A673 (cell line): ENCODE results near the gene GRIA1. TPM values are rescaled to one million over a fixed set of nuclear protein-coding genes. Genes with fewer than 3 reads are reported as not detected.

Experiments used
- BruUV-seq: library from RNA; stranded (reverse); fragments of 400-500 nt; replicated peaks from 2 replicates; lab custom pipeline; 2021; lab: Mats Ljungman, UMichigan
- CTCF ChIA-PET: fragments of 300-600 bp; sonication (Branson Sonifier 250); formaldehyde crosslinking; loops from one replicate; lab custom pipeline; 2022; ENCODE audit warnings: antibody characterized with exemption; lab: Charles Lee
- POLR2A ChIA-PET: fragments of 300-600 bp; sonication (Branson Sonifier 250); formaldehyde crosslinking; loops from one replicate; lab custom pipeline; 2022; ENCODE audit warnings: antibody characterized with exemption; ENCODE audit not compliant: low non-redundant PET; lab: Charles Lee
- DNase-seq: peaks from one replicate; pipeline ENCODE4 v3.0.0-alpha.2; 2015; ENCODE audit warnings: low spot score
- H3K27ac ChIP-seq: fragments of 200-600 bp; sonication (generic); 2 replicates; pipeline ENCODE4 v1.5.1; 2016; ENCODE audit warnings: mixed run types, low read depth, mild to moderate bottlenecking, mixed read lengths, antibody characterized with exemption, low read length; ENCODE audit not compliant: poor library complexity, severe bottlenecking
- H3K27me3 ChIP-seq: fragments of 200-600 bp; sonication (generic); replicated peaks from 2 replicates; pipeline ENCODE4 v1.6.1; 2017; ENCODE audit warnings: mixed run types, low read depth, mild to moderate bottlenecking, mixed read lengths, antibody characterized with exemption, low read length; ENCODE audit not compliant: insufficient read depth, poor library complexity
- H3K36me3 ChIP-seq: fragments of 200-600 bp; sonication (generic); 2 replicates; pipeline ENCODE4 v1.6.1; 2016; ENCODE audit warnings: mixed run types, mild to moderate bottlenecking, mixed read lengths, antibody characterized with exemption, low read length; ENCODE audit not compliant: insufficient read depth, poor library complexity, severe bottlenecking
- H3K4me1 ChIP-seq: fragments of 200-600 bp; sonication (generic); 2 replicates; pipeline ENCODE4 v1.6.1; 2017; ENCODE audit warnings: mixed run types, mild to moderate bottlenecking, mixed read lengths, antibody characterized with exemption, low read length; ENCODE audit not compliant: insufficient read depth, poor library complexity, severe bottlenecking
- H3K4me3 ChIP-seq: fragments of 200-600 bp; sonication (generic); 2 replicates; pipeline ENCODE4 v1.5.1; 2016; ENCODE audit warnings: low read depth, mixed run types, mild to moderate bottlenecking, mixed read lengths, low read length; ENCODE audit not compliant: poor library complexity, severe bottlenecking
- H3K9me3 ChIP-seq: fragments of 200-600 bp; sonication (generic); 2 replicates; pipeline ENCODE4 v1.6.1; 2016; ENCODE audit warnings: mixed run types, low read depth, mild to moderate bottlenecking, mixed read lengths, antibody characterized with exemption, low read length; ENCODE audit not compliant: poor library complexity, severe bottlenecking
- EZH2 ChIP-seq: fragments of 200-600 bp; sonication (generic); IDR thresholded peaks from 2 replicates; pipeline ENCODE4 v1.6.1; 2017; ENCODE audit warnings: borderline replicate concordance, low read depth, mild to moderate bottlenecking, mixed read lengths, antibody characterized with exemption, low read length; ENCODE audit not compliant: poor library complexity, severe bottlenecking
- intact Hi-C: fragments of 100-400 bp; cut with micrococcal nuclease; formaldehyde crosslinking; loops from one replicate; pipeline ENCODE4 v1.10.0; 2022; ENCODE audit not compliant: unreplicated experiment
- total RNA-seq: library from RNA; stranded (reverse); gene quantifications from 2 replicates; pipeline ENCODE4 v1.2.3, GENCODE V29; 2021
- TF ChIP-seq, protein P1 (sequence below): fragments of 300-800, 200-600 bp; sonication (generic); conservative IDR thresholded peaks from 2 replicates; pipeline ENCODE4 v1.5.1; 2017; ENCODE audit warnings: low read depth, mild to moderate bottlenecking, antibody characterized with exemption, low read length, moderate library complexity, mixed read lengths

Gene GRIA1
- total RNA-seq, 1 experiment from 2014 or later, result 0.69 TPM

DNA sequence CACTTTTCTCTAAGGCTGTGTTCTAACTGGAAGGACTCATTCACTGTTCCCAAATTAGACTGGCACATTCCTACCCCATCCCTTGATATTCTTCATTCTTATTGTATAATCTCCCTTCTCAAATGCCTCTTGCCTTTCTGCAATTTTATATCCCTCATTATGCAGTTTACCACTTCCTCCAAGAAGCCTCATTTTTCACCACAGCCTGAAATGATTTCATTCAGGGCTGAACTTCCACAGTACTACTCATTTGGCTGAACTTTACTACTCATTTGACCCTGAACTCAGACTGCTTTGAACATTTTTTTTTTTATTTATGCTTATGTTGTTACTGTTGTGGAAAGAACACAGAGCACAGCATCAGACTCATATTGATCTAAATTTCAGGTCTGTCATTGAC lies 32.7 kb downstream of the GRIA1 start:
- POLR2A ChIA-PET, result no interaction called here
- TF ChIP-seq, protein P1, sequence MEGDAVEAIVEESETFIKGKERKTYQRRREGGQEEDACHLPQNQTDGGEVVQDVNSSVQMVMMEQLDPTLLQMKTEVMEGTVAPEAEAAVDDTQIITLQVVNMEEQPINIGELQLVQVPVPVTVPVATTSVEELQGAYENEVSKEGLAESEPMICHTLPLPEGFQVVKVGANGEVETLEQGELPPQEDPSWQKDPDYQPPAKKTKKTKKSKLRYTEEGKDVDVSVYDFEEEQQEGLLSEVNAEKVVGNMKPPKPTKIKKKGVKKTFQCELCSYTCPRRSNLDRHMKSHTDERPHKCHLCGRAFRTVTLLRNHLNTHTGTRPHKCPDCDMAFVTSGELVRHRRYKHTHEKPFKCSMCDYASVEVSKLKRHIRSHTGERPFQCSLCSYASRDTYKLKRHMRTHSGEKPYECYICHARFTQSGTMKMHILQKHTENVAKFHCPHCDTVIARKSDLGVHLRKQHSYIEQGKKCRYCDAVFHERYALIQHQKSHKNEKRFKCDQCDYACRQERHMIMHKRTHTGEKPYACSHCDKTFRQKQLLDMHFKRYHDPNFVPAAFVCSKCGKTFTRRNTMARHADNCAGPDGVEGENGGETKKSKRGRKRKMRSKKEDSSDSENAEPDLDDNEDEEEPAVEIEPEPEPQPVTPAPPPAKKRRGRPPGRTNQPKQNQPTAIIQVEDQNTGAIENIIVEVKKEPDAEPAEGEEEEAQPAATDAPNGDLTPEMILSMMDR, result no peak
- no peak for TF ChIP-seq EZH2
- BruUV-seq, result no TSS peak
- Histone ChIP-seq H3K9me3 (no peaks in the 10 kb centered on the region), H3K36me3 (no peaks in the 10 kb centered on the region), H3K4me1 (peaks cover 22% of the 10 kb centered on the region), H3K27ac (no peak overlapping the region), H3K4me3 (no peak overlapping the region), H3K27me3 (no peaks in the 10 kb centered on the region)
- CTCF ChIA-PET, result no interaction called here
- intact Hi-C loops, result no loop called here
- DNase-seq, result no peak

GRCh38 chr5:153523831-153524230 lies 33.4 kb downstream of the GRIA1 start:
- TF ChIP-seq, protein P1, result no peak
- no peak for TF ChIP-seq EZH2
- CTCF ChIA-PET, result no interaction called here
- DNase-seq, result peak; percentile 15

DNA sequence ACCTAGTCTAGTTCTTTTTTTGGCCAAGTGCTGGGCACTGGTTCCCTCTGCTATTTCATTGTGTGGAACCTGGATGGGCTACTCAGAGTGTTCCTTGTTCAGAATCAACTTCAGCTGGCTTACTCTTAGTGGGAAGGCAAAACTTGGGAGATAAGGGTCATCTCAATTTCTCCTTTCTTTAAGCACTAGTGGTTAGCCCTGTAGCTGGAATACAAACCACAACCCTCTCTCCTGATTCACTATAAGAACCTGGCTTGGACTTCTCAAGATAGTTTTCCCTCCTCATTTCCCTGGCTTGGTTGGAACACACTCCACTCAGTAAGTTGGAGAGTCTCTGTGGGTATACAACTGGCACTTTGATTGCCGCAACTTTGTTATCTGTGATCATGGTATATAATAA lies 35.1 kb downstream of the GRIA1 start:
- DNase-seq, result no peak
- POLR2A ChIA-PET, result no interaction called here
- peaks cover 20% of the 10 kb centered on the region for H3K4me1 ChIP-seq
- intact Hi-C loops, result no loop called here
- H3K36me3 ChIP-seq, result no peaks in the 10 kb centered on the region
- BruUV-seq, result no TSS peak
- no peaks in the 10 kb centered on the region for H3K9me3 ChIP-seq
- no peak overlapping the region for H3K4me3 ChIP-seq
- TF ChIP-seq, protein P1, result no peak
- no peak for TF ChIP-seq EZH2
- H3K27ac ChIP-seq, result no peak overlapping the region
- H3K27me3 ChIP-seq, result no peaks in the 10 kb centered on the region
- CTCF ChIA-PET, result no interaction called here

More at GRCh38 chr5:153523831-153524230, 33.4 kb downstream of the GRIA1 start:
- H3K27ac ChIP-seq, result no peak overlapping the region
- POLR2A ChIA-PET, result no interaction called here
- intact Hi-C loops, result no loop called here
- peaks cover 20% of the 10 kb centered on the region for H3K4me1 ChIP-seq
- no peaks in the 10 kb centered on the region for H3K36me3 ChIP-seq
- no TSS peak for BruUV-seq
- H3K4me3 ChIP-seq, result no peak overlapping the region
- H3K9me3 ChIP-seq, result no peaks in the 10 kb centered on the region
- H3K27me3 ChIP-seq, result no peaks in the 10 kb centered on the region
